Ovary (tissue), 9 donors: Measurements from ENCODE around the gene KRTAP10-5. TPM values are rescaled to one million over a fixed set of nuclear protein-coding genes. Genes with fewer than 3 reads are reported as not detected.
"Not testable (repeated sequence)": the region's sequence is repeated elsewhere in the genome, so short reads cannot be mapped to it uniquely, and the experiment has no call there.

Experiments used
- DNase-seq, 5 donors: peaks; one replicate each; pipeline ENCODE4 v3.0.0-alpha.2; 2019 to 2020
- H3K27ac ChIP-seq, 2 donors: fragments of 200-600 bp; one replicate each; pipeline versions ENCODE4 v1.5.1 to v1.8.0; 2019 to 2022
- H3K27me3 ChIP-seq: fragments of 200-600 bp; one replicate; pipeline ENCODE4 v1.8.0; 2022
- H3K36me3 ChIP-seq: fragments of 200-600 bp; sonication (generic); one replicate; pipeline ENCODE4 v1.5.1; 2019
- H3K4me1 ChIP-seq: one replicate; pipeline ENCODE4 v1.8.1; 2013; ENCODE audit warnings: mild to moderate bottlenecking, moderate library complexity; ENCODE audit not compliant: insufficient read depth
- H3K4me3 ChIP-seq: fragments of 200-600 bp; sonication (generic); one replicate; pipeline ENCODE4 v1.5.1; 2017
- H3K9me3 ChIP-seq, 2 donors: fragments of 200-600 bp in 1 of 2; sonication (generic) in 1 of 2; one replicate each; pipeline versions ENCODE4 v1.5.1 to v1.8.1; 2013 to 2019; ENCODE audit warnings: mild to moderate bottlenecking in 1 of 2, moderate library complexity in 1 of 2
- CTCF ChIP-seq, 3 donors: fragments of 450-650 bp in 2 of 3; fragments of 200-600 bp in 1 of 3; IDR thresholded peaks; one replicate each; pipeline versions ENCODE4 v1.5.1 to v1.8.0; 2016 to 2022; ENCODE audit warnings: antibody characterized with exemption in 3 of 3, mild to moderate bottlenecking in 1 of 3
- EP300 ChIP-seq: sonication (generic); formaldehyde crosslinking; IDR thresholded peaks from one replicate; pipeline ENCODE4 v1.6.1; 2017; ENCODE audit warnings: antibody characterized with exemption
- POLR2A ChIP-seq: fragments of 450-650 bp; IDR thresholded peaks from one replicate; pipeline ENCODE4 v1.6.1; 2017; ENCODE audit warnings: antibody characterized with exemption, mild to moderate bottlenecking, moderate library complexity
- WGBS, 3 donors: extraction: QIAGEN DNeasy Blood & Tissue Kit in 1 of 3; methylation state at CpG; one replicate each; pipeline versions ENCODE4 v1.1.5 to v1.1.7; 2013 to 2017; 5-methylcytosine and 5-hydroxymethylcytosine counted together
- intact Hi-C, 4 donors: fragments of 100-400 bp; cut with DNase I; formaldehyde crosslinking; loops; one replicate each; pipeline versions ENCODE4 v1.11.0 to v1.15.1; 2022 to 2023
- polyA plus RNA-seq, 2 donors: library from polyadenylated mRNA; stranded (reverse); fragments of 200-250 nt in 1 of 2; fragments of 350-450 nt in 1 of 2; fragmentation: Illumina TruSeq in 1 of 2; extraction: RNeasy Lipid Tissue Mini Kit (QIAGEN cat#74804) in 1 of 2; gene quantifications; one replicate each; pipeline ENCODE4 v1.2.3, GENCODE V29; 2013 to 2014
- total RNA-seq, 7 donors: library from RNA; depleted of rRNA in 2 of 7; stranded (reverse); fragments of >200 nt in 2 of 7; fragmentation: NEBNext Ultra II Directional in 3 of 7; extraction: Animal tissue kit (Norgen Biotek cat#: 25700) in 3 of 7; gene quantifications; one replicate each; pipeline versions ENCODE4 v1.1.0 to v1.2.4, GENCODE V29; 2016 to 2023
- donor health status: DM: no; HTN: no; CAD: no; lungs with moderate emphysema.
- donor health status: DM: no; HTN: no; CAD: no.
- donor health status: Bipolar disorder and iron deficiency.
- donor health status: DM: yes; HTN: yes; CAD: no.
- donor health status: DM: no; HTN: no; CAD: no.
- donor health status: DM: yes; HTN: yes; CAD: no.

Gene KRTAP10-5
- total and polyA plus RNA-seq, 9 donors = not detected

DNA sequence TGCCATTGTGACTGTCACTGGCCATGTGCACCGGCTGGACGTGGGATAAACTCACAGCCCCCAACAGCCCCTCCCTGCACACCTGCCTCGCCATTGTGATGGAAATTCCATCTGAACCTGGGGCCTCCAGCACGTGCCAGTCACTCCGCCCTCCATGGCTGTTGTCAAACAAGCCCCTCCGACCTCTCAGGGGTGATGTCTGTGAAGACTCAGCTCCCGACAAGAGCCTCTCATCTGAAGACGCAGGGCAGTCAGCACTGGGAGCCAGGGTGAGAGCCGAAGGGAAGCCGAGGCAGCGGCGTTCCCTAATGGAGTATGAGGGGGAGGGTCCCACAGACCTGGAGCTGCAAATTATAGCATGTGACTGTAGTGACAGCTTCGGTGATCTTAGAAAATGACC is 27.7 kb downstream of the KRTAP10-5 start:
- Histone ChIP-seq H3K27me3 (no peaks in the 10 kb centered on the region), H3K36me3 (no peaks in the 10 kb centered on the region), H3K4me1 (no peaks in the 10 kb centered on the region), H3K27ac (no peak overlapping the region), H3K9me3 (peaks cover 0 to 3% of the 10 kb centered on the region in 2 donors), H3K4me3 (no peak overlapping the region)
- TF ChIP-seq POLR2A = no peak
- no peak for TF ChIP-seq CTCF (IDR thresholded peaks at IDR 0.05)
- intact Hi-C loops = no loop called here
- WGBS, 3 donors = 60 to 73% (median 66%) methylated on average over 13 of the region's 13 CpGs
- peak in 1 of 5 donors; percentile 8 for DNase-seq

DNA sequence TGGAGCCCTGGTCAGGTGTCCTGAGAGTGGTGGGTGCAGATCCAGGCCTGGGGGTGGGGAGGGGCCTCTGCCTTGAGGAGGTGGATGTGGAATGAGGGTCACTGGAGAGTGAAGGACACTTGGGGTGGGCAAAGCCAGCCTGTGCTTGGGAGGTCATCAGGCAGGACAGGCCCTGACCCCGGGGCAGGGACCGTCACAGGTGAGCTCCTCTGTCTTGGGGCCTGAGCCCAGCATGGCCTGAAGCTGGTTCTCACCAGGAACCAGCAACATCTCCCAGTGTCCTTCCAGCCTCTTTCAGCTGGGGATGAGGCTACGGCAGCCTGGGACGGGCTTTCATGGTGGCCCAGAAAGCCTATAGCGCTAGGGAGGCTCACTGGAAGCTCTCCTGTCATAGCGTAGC is 28.3 kb downstream of the KRTAP10-5 start:
- Histone ChIP-seq H3K4me3 (no peak overlapping the region), H3K36me3 (no peaks in the 10 kb centered on the region), H3K4me1 (no peaks in the 10 kb centered on the region), H3K27me3 (no peaks in the 10 kb centered on the region), H3K9me3 (peaks cover 0 to 3% of the 10 kb centered on the region in 2 donors), H3K27ac (no peak overlapping the region)
- intact Hi-C loops = no loop called here
- WGBS, 3 donors = 91 to 93% (median 91%) methylated on average over 6 of the region's 6 CpGs
- TF ChIP-seq POLR2A = no peak
- TF ChIP-seq CTCF (IDR thresholded peaks at IDR 0.05) = no peak
- TF ChIP-seq EP300 = no peak
- DNase-seq = no peak

GRCh38 chr21:44551340-44551961 is 29.0 kb downstream of the KRTAP10-5 start, which contains the start of gene KRTAP10-2:
Gene KRTAP10-2, minus strand, starts transcription at chr21:44551505. Its CDS starts 47 bp downstream, at chr21:44551458.
- TF ChIP-seq EP300 (no peak), POLR2A (no peak), CTCF (IDR thresholded peaks at IDR 0.05) (no peak)
- 41 to 57% (median 52%) methylated on average over 17 of the region's 17 CpGs for WGBS, 3 donors
- Histone ChIP-seq H3K4me1 (no peaks in the 10 kb centered on the region), H3K36me3 (no peaks in the 10 kb centered on the region), H3K4me3 (no peak within 1 kb of the TSS), H3K9me3 (peaks cover 0 to 3% of the 10 kb centered on the region in 2 donors), H3K27me3 (no peaks in the 10 kb centered on the region), H3K27ac (no peak within 1 kb of the TSS)
- no peak for DNase-seq
- intact Hi-C loops = no loop called here

DNA sequence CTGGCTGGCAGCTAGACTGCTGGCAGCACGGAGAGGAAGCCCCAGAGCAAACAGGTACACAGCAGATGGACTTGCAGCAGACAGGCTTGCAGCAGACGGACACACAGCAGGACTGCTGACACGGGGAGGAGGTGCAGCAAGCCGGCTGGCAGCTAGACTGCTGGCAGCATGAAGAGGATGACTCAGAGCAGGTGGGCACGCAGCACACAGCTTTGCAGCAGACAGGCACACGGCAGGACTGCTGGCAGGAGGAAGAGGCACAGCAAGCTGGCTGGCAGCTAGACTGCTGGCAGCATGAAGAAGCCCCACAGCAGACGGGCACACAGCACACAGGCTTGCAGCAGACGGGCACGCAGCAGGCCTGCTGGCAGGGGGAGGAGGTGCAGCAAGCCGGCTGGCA is 29.6 kb downstream of the KRTAP10-5 start:
- Histone ChIP-seq H3K4me1 (no peaks in the 10 kb centered on the region), H3K36me3 (no peaks in the 10 kb centered on the region), H3K4me3 (no peak overlapping the region), H3K27ac (no peak overlapping the region), H3K27me3 (no peaks in the 10 kb centered on the region), H3K9me3 (peaks cover 0 to 3% of the 10 kb centered on the region in 2 donors)
- DNase-seq = no peak
- 59 to 69% (median 62%) methylated on average over 10 of the region's 10 CpGs for WGBS, 3 donors
- TF ChIP-seq EP300 (no peak), CTCF (IDR thresholded peaks at IDR 0.05) (no peak), POLR2A (no peak)
- intact Hi-C loops = no loop called here

- DNase-seq, intact Hi-C loops, H3K4me3 ChIP-seq, H3K27ac ChIP-seq, H3K4me1 ChIP-seq, H3K36me3 ChIP-seq, H3K9me3 ChIP-seq, H3K27me3 ChIP-seq: not testable (repeated sequence)
- 37 to 52% (median 41%) methylated on average over 11 to 17 of the region's 17 CpGs for whole genome bisulfite sequencing, 3 donors
These were observed 30.1 kb downstream of the KRTAP10-5 start for GRCh38 chr21:44550285-44550684.
